Sigmoid colon (tissue), 3 donors: ENCODE measurements around the gene AUTS2.

Source experiments
- POLR2A ChIP-seq, 2 donors: fragments of 450-650 bp; IDR thresholded peaks; one replicate each; pipeline ENCODE4 v1.6.1; 2016; ENCODE audit warnings: antibody characterized with exemption in 2 of 2, mild to moderate bottlenecking in 2 of 2, moderate library complexity in 2 of 2
- TF ChIP-seq, protein P1 (sequence below), 4 experiments: fragments of 450-650 bp in 3 of 4; fragments of 200-600 bp in 1 of 4; IDR thresholded peaks; one replicate each; pipeline ENCODE4 v1.5.1; 2016 to 2019; ENCODE audit warnings: antibody characterized with exemption in 4 of 4, mild to moderate bottlenecking in 3 of 4, moderate library complexity in 2 of 4

DNA sequence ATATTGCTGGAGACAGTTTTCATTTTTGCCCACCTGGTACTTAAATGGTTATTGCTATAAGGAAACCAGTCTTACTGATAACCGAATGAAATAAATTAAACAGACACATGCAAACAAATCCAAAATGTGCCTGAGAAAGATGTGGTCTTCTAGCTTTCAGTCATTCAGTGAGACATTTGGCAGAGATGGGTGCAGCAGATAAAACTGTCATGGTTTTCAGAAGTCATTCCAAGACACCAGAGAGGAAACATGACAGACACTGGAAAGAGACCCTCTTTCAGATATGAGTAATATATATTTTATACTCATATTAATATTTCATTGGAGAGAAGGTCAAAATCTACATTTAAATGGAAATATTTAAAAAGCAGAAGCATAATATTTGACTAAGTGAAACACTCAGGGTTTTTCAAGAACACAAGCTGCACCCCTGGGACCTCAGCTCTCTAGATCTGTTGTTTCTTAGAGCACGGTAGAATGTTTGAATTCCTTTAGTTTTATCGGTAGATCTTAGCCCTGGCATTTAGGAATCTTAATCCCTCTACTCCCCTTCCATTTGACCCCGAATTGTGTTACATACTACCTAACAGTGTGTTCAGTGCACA is 246.1 kb downstream of the AUTS2 start:
- TF ChIP-seq, protein P1, sequence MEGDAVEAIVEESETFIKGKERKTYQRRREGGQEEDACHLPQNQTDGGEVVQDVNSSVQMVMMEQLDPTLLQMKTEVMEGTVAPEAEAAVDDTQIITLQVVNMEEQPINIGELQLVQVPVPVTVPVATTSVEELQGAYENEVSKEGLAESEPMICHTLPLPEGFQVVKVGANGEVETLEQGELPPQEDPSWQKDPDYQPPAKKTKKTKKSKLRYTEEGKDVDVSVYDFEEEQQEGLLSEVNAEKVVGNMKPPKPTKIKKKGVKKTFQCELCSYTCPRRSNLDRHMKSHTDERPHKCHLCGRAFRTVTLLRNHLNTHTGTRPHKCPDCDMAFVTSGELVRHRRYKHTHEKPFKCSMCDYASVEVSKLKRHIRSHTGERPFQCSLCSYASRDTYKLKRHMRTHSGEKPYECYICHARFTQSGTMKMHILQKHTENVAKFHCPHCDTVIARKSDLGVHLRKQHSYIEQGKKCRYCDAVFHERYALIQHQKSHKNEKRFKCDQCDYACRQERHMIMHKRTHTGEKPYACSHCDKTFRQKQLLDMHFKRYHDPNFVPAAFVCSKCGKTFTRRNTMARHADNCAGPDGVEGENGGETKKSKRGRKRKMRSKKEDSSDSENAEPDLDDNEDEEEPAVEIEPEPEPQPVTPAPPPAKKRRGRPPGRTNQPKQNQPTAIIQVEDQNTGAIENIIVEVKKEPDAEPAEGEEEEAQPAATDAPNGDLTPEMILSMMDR (IDR thresholded peaks at IDR 0.05) = no peak
- no peak for TF ChIP-seq POLR2A (IDR thresholded peaks at IDR 0.05)
